GM20000 (cell line): ENCODE results near the gene GPR21.

Source experiments
- DNase-seq: peaks from one replicate; pipeline ENCODE4 v3.0.0; 2012; ENCODE audit warnings: low spot score
- CTCF ChIP-seq: IDR thresholded peaks from 2 replicates; pipeline ENCODE4 v1.5.1; 2012; ENCODE audit warnings: mild to moderate bottlenecking, control low read depth; ENCODE audit errors: extremely low read depth, missing control alignments

The GPR21 gene

GRCh38 chr9:123053711-123054110, 20.2 kb downstream of the GPR21 start:
- no peak for DNase-seq
- TF ChIP-seq CTCF: no peak

GRCh38 chr9:123058834-123059233, 25.4 kb downstream of the GPR21 start:
- no peak for TF ChIP-seq CTCF
- DNase-seq: no peak

GRCh38 chr9:123059472-123060220, 26.2 kb downstream of the GPR21 start:
- no peak for TF ChIP-seq CTCF
- no peak for DNase-seq

GRCh38 chr9:123061216-123061615, 27.7 kb downstream of the GPR21 start:
- no peak for TF ChIP-seq CTCF
- no peak for DNase-seq

- no peak for TF ChIP-seq CTCF
- DNase-seq: no peak
Observed at GRCh38 chr9:123062351-123063176, 29.1 kb downstream of the GPR21 start.

GRCh38 chr9:123063177-123063598, 29.7 kb downstream of the GPR21 start:
- no peak for DNase-seq

More at GRCh38 chr9:123063177-123063598, 29.7 kb downstream of the GPR21 start:
- TF ChIP-seq CTCF: no peak
